ENCODE data around the gene C1QTNF5.
A peak's percentile ranks its signal among the peaks of the same experiment; 100 is the strongest.
"Not testable (repeated sequence)": the region's sequence is repeated elsewhere in the genome, so short reads cannot be mapped to it uniquely, and the experiment has no call there.

C1QTNF5 gene

GRCh38 chr11:119340335-119341221, at the start of gene C1QTNF5:
Gene C1QTNF5 (minus strand): TSS chr11:119340883. CDS start chr11:119340397, 486 bp downstream.
- DNase-seq, result no peak

DNA sequence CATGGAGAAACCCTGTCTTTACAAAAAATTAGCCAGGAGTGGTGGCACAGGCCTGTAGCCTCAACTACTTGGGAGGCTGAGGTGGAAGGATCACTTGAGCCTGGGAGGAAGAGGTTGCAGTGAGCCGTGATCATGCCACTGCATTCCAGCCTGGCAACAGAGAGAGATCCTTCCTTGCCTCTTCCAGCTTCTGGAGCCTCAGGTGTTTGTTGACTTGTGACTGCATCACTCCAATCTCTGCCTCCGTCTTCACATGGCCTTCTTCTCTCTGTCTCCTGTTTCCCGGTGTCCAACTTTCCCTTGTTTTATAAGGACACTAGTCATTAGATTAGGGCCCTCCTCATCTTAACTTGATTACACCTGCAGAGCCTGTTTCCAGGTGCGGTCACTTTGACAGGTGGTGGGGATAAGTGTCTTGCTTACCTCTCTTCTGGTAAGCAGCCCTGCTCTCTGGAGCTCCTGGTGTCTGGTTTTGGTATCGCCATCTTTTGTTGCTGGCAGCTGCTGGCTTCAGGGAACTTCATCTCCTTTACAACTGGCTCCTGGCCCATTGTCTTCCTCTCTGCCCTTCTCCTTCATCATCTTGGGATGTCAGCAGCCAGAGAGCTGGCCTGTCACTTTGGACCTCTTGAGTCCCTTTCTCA, 49.0 kb upstream of the C1QTNF5 start:
- DNase-seq, result no peak

DNA sequence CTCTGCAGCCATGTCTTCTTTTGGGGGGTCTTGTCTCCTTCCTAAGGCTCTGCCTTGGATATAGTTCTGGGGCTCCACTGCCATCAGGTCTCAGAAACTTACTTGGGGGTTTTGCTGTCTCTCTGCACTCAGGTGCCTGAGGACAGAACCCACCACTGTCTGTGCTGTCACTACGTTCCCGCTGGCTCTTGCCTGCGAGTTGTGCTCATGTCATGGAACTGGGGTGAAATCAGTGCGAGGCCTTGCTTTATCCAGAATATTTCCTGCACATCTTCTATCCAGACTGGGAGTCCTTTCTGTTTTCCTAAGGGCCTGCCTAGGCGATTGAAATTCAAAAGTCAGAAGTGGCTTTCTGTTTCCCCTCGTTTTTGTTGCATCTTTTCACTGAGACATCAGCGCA, 47.4 kb upstream of the C1QTNF5 start:
- DNase-seq, result no peak

DNA sequence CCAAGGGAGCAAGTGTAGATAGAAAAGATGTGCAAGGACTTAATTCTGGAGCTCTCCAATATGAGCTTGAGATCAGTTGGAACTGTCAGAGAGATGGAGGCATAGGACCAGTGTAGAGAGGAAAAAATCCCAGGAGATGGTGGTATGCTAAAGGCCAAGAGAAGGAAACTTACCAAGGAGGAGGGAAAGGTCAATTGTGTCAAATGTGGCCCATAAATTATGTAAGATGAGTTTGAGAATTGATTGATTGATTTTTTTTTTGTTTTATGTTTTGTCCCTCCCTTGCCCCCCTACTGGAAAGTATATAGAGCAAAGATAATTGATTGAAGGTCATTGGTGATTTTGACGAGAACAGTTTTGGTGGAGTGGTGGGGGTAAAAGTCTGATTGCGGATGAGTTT, 43.6 kb upstream of the C1QTNF5 start:
- no peak for DNase-seq

DNA sequence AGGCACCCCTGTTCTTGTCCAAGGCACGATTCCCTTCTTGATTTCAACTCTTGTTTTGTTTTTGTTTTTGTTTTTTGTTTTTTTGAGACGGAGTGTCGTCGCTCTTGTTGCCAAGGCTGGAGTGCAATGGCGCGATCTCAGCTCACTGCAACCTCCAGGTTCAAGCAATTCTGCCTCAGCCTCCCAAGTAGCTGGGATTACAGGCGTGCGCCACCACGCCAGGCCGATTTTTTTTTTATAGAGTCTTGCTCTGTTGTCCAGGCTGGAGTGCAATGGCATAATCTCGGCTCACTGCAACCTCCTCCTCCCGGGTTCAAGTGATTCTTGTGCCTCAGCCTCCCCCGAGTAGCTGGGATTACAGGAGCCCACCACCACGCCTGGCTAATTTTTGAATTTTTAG, 41.8 kb upstream of the C1QTNF5 start:
- DNase-seq, result not testable (repeated sequence)

DNA sequence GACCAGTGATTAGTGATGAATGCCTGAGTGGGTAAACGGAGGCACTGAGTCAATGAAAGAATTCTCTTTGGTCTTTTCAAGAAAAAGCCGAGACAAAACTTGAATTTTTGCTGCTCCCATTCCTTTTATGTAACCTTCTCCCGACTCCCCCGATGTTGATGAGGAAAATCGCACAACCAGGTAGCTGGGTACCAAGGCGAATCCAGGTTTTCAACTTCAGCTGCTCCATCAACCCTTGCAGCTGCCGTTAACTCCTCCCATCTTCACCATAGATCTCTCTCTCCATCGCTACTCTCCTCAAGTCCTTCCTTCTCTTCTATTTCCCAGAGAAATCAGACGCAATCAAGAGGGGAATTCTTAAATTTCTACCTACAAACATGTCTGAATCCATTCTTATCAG, 41.4 kb upstream of the C1QTNF5 start:
- DNase-seq, result no peak

- DNase-seq, result peak; percentile 95
These were observed 40.7 kb upstream of the C1QTNF5 start, which contains the start of gene USP2 for GRCh38 chr11:119381181-119381988. Gene USP2 (minus strand): TSS chr11:119381690. CDS start chr11:119373480, 8,210 bp downstream.

DNA sequence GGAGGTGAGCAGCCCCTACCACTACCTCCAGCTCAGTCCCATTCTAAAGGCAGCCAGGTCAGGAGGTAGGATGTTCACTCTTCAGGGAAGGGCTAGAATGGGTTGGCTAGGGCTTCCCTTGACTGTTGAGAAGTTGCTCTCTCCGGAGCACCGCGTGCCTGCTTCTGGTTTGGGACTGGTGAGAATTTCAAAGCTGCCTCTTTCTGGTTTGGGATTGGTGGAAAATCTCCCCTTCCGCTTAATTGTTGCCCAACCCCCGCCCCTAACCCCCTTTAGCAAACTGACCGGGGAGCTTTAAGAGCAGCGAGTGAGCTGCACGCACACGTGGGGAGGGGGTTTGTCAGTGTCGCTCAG, 40.1 kb upstream of the C1QTNF5 start:
- DNase-seq, result no peak

DNA sequence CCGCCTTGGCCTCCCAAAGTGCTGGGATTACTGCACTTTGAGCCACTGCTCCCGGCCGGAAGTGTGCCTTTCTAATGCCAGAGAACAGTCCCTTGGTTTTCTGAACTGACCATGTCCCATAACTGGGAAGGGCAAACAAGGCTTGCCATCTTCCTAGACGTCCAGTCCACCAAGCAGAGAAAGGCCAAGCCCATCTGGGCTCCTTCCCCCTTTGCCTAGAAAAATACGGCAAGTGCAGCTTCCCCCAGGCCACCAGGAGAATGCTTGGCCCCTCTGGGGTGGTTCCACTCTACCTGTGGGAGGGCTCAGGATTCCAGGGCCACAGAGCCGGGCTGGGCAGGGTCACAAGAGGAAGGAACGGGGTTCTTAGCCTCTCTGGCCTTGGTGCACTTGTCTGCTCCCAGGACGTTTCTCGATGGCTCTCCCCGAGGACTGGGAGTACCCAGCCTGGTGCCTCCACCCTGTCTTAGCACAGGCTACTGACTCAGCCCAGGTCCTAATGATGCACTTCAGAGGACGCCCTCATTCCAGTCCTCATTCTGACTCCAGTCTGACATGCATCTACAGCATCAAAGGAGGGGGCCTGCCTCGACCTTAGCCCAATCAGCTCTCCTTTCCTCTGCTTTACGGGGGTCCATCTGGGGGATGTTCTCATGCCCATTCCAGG, 39.6 kb upstream of the C1QTNF5 start:
- no peak for DNase-seq

DNA sequence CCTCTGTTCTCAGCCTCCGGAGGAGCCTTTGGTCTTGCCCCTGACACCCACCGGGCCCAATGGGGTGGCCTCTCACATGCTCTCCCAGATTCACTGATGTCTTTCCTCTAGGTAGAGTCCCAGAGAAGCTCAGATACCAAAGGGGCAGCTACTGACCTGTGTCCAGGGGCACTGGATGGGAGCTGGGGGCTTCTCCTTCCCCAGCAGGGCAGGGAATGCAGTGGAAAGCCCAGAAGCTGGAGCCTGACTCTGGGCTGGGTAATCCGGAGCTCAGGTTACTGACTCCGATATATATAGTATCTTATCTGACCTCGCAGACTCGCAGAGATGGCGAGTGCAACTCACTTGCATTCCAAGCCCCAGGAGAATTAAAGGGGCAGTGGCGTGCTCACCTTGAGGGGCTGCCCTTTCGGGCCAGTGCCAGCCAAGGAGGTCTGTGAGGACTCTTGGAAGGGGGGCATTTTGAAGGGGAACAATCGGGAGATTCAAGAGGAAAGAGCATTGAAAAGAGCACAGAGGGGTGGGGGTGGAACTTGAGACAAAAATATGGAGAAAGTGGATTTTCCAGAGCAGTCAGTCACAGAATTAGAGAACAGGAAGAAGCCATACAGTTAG, 38.3 kb upstream of the C1QTNF5 start:
- no peak for DNase-seq

DNA sequence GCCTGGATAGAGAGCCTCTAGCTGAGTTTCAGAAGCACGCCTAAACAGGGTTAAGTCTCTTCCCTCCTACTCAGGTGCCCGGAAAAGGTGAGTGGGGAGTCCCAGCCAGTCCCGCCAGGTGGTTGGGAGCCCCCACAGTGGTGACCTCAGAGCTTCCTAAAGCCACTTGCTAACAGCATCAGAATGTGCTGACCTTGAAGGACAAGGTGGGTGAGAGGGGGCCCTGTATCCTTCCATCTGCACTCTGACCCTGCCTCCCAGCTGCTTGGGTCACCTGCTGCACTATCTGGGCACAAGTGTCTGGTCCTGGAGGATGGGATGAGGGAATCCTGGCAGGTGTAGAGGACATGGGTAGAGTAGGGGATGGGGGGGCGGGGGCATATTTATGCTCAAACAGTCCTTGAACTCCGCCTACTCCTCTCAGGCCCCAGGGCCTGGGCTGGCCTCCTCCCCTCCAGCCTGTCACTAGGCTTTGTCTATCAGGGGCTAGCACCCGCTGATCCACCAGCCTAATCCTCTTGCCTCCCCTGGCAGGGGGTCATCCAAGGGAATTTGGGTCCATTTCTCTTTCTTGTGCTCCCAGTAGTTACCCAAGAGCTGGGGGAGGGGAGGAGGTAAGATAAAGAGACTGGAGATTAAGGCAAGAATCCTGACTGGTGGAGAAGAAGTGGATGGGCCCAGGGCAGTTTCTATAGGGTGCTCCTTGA, 37.4 kb upstream of the C1QTNF5 start:
- no peak for DNase-seq

- no peak for DNase-seq
These were observed 36.6 kb upstream of the C1QTNF5 start for GRCh38 chr11:119377112-119377901.

DNA sequence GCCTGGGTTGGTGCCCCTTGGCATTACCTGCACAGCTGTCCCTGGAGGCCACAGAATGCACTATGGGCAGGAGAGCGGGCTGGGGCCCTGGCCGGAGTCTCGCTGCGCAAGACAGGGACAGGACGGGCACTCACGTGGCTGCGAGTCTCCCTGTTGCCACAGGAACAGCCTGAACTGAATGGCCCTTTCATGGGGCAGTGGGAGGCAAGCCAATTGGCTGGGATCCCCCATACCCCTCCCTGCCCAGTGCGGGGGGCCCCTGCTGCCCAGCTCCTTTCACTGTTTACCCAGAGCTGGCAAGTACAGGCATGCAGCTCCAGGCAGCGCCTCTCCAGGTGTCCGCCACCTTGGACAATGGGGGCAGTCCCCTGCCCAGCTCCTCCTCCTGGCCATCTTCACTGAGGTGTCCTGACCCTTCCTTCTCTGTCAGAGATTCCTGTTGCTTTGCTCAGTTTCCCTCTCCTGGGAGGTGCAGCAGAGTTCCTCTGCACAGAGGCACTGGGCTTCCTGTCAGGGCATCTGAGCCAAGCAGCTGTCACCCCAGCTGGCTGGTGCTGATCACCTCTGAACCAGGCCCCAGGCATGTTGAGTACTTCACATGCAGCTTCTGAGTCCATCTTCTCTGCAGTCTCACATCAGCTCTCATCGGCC, 35.6 kb upstream of the C1QTNF5 start:
- no peak for DNase-seq

- DNase-seq, result no peak
These were observed 34.9 kb upstream of the C1QTNF5 start for GRCh38 chr11:119375337-119376196.

DNA sequence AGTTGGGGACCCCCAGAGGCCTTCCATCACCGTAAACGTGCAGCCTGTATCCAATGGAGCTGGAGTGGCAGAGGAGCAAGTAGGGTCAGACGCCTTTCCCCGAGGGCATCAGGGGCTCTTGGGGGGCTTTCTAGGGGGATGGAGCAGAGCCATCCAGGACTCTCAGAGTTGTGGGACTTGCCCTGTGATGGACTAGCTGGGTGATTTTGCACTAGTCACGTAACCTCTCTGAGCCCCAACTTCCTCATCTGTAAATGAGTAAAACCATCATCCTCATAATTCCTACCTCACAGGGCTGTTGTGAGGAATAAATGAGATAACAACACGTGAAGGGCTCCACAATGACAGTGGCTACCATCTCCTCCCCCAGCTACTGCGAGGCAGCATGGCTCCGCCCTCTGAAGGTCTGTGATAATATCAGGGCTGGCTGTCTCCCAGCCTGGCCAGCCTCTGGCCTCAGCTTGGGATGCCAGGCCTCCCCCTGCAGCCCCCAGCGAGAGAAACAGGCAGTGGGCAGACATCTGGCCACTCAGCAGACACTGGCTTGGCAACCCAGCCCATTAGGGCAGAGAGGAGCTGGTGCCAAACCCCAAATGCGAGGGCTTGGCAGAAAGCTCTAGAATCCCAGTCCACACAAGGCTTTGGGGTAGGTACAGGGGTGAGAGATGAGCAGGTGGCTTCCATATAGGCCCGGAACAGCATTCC, 34.1 kb upstream of the C1QTNF5 start:
- DNase-seq, result no peak

DNA sequence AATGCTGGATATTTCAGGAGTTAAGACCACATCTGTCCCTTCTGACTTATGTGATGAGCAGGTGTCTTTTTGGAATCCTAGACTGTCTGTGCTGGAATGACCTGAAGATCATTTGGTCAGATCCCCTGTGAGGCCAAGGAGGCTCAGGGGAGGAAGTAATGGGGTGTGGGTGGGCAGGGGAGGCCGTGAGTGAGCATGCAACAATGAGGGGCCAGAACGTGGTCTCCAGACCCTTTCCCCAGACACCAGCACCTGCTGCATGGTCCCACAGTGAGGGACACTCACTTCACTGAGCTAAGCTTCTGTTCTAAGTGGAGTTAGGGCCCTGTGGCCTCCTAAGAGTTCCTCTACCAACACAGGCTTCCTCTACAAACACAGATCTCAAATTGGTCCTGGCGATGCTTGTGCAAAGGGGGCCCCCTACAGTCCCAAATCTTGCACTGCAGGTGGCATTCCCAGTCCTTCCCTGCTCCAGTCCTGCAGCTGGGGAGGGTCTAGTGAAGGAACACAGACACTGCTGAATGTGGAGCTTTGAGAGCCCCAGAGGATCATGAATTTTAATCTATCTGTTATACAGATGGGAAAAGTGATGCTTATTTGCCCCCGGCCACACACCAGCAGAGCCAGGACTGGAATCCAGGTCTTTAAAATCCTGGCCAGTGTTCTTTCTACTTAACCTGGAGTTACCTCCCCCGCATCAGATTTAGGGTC, 33.4 kb upstream of the C1QTNF5 start:
- peak; percentile 36 for DNase-seq

DNA sequence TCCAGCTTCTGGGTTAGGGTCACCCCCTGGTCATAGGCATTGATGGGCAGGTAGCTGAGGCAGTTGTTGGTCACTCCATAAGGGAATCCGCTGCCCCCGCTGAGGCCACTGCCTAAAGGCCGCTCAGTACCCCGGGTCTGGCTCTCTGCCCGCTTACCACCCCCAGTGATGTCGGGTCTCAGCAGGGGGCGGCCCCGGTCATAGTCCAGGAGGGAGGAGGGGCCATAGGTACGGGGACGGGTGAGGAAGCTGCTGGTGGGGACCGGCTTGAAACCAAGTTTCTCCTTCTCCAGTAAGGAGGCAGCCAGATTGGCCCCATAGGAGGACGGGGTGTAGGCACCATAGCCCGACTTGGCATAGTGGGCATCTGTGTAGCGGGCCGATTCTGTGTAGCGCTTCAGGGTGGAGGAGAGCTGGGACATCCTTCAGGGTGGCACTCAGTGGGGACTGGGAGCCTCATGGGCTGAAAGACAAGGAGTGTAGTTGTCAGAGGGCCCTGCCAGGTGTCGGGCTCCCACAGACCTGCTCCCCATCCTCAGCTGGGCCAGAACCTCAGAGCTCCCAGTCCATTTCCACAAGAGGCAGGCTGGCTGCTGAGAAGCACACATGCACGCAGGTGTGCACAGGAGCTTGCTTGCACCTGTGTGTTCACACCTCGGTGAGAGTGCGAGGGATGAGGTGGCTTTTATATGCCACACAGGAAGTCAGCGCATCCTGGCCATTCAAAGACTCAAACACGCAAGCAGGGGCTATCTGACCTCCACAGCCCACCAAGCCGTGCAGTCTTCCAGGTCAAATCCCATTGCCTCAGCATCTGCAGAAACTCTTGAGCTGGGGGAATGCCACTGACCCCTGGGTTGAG, 32.6 kb upstream of the C1QTNF5 start:
- no peak for DNase-seq
